ENCODE results near the gene AKT1S1.

Gene AKT1S1

DNA sequence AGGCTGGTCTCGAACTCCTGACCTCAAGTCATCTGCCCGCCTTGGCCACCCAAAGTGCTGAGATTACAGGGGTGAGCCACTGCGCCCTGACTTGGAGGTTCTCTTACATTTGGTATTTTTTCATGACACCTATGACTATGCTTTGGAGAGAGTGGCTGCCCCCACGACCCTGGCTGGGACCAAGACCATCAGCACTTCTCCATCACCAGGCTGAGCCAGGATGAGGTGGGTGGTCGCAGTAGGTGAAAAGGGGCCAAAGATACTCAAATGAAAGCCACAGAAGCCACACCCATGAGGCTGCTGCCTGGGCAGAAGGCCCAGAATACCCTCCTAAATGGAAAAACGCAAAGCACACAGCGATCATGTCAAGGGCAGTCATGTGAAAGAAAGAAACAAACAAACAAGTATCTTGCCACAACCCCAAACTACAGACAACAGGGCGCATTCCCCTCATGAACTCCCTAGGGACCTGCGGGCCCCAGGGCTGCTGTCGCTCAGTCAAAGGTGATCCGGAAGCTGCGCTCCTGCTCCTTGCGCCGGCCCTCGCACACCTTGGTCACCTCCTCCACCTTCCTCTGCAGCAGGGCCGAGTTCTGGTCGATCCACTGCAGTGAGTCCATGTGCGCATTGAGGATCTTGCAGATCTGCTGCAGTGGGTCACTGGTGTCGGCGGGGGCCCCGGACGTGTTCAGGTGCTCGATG, 30.7 kb upstream of the AKT1S1 start:
- no peak for DNase-seq

DNA sequence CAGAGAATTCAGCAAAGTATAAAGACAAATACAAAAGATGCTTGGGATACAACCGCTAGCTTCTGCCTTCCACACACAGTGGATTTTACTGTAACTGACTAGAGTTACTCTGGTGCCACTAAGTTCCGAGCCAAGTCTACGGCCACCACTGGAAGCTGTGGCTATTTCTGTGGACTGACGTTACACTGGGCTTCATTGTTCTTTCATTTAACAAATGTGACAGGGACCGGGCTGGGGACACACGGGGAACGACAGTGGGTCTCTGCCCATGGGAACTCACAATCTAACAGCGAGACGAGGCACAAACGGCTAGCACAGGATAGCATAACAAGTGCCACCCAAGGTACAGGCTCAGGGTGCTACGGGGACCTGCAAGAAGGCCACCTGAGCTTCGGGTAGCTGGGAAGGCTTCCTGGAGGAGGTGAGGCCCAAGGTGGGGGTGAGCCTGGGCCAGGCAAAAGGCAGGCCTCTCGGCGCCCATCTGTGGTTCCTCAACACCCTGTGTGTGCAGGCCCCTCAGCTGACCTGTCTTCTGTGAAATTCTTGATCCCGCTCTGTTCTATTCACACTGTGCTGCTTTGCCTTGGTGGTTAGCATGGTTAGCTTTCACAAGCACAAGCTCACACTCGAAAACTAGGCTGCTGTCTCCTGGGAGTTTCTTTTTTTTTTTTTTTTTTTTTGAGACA, 29.9 kb upstream of the AKT1S1 start:
- no peak for DNase-seq

DNA sequence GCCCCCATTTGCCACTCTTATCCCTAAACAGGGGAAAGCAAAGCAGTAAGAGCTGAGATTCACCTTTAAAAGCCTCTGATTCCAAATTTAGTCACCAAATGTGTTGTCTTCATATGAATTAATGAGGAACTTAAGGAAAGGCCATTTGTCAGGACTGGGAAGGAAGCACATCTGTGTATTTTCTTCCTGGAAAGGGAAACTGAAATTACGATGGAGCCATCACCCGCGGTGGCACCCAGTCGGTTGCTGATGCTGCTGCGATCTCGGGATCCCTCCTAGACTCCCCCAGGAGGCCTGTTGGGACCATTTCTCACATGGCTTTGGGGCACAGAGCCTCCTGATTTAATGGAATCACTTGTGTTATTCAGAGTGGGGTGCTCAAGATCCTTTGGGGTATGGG, 27.0 kb upstream of the AKT1S1 start:
- DNase-seq, result no peak

DNA sequence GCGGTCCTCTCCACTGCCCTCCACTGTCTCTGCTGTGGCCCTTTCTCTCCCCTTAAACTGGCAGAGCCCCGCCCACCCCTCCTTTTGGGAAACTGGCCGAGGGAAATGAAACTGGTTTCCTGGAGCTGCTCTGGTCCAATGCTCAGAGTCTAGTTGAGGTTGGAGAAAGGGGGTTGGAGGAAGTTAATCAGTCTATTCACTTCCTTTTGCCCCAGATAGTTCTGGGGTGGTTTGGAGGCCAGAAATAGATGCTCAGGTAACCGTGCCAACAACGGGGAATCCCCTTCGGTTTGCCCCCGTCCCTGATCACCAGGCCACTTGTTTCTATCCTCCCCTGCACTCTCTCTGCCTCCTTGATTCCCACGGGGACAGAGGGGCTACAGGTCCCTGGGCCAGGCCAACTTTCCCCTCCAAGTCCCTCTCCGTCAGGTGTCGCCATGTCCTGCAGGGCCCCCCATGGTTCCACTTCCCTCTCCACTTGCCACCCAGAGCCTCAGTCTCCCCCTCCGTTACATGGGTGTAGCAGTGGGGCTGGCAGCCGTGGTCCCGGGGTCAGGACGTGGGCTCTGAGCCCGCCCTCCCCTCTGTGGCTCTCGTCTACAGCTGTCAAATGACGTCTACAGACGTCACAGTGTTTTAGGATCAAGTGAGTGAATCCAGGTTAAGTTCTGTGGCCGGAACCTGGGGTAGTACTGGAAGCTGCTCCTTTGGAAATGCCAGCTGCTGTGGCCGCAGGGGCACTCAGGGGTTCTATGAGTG, 19.9 kb upstream of the AKT1S1 start, which contains the start of gene IL4I1:
IL4I1 (minus strand) TSS at position 25 of the 759 bp plus-strand sequence. CDS start 727 bp downstream, outside the sequence.
- DNase-seq, result no peak

DNA sequence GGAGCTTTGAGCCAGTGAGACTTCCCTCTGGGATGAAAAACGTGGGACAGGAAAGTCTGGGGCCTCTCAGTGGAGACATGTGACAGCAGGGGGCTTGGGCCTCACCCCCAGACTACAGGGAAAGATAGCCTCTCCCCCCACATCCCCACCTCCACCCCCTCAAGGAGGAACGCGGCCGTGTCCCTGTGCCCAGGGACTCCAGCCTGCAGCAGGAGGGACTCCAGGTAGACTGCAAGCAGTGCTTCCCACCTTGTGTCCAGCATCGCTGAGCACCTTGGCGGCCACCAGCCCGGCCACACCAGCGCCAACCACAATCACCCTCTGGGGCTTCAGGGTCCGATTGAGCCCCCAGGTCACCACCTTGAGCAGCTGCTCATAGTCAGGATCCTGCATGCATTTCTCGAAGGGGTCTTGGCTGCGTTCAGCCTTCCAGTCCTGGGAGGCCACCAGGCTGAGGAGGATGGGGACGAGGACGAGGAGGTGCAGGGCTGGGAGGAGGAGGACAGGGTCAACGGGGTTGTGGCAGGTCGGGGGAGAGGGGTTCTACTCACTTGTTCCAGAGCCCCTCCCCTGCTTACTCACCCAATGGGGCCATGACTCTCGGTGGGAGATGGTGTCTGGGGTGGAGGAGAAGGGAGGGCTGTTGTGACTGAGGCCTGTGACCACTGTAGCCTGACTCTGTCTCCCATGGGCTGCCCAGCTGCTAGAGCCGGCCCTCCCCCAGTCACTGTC, 18.6 kb upstream of the AKT1S1 start:
- no peak for DNase-seq

DNA sequence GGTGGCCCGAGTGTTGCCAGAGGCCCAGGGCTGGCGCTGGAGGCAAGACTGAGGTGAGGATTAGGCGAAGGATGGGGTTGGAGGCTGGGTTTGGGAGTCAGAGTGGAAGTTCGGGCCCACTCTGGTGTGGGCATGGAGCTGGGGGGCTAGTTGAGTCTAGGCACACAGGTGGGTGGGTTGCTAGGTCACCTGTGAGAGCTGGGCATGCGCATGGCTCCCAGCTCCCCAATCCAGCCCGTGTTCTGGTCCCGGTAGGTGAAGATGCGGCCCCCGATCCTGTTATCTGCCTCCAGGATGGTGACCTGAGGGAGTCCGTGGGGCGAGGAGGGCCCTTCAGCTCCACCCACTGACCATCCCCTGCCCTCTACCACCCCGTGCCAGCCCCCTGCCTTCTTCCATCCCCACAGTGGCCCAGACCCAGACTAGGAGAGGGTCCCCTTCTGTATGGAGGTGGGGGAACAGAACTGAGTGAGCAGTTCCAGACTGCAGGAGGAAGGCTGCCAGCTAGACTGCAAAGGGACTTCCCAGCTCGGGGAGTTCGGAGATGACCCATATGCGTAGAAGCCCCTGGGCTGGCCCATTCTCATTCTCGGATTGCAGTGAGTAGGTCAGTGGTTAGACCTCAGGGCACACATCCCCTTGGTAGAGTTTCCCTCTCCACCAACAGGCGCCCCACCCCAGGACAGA, 17.9 kb upstream of the AKT1S1 start:
- no peak for DNase-seq

DNA sequence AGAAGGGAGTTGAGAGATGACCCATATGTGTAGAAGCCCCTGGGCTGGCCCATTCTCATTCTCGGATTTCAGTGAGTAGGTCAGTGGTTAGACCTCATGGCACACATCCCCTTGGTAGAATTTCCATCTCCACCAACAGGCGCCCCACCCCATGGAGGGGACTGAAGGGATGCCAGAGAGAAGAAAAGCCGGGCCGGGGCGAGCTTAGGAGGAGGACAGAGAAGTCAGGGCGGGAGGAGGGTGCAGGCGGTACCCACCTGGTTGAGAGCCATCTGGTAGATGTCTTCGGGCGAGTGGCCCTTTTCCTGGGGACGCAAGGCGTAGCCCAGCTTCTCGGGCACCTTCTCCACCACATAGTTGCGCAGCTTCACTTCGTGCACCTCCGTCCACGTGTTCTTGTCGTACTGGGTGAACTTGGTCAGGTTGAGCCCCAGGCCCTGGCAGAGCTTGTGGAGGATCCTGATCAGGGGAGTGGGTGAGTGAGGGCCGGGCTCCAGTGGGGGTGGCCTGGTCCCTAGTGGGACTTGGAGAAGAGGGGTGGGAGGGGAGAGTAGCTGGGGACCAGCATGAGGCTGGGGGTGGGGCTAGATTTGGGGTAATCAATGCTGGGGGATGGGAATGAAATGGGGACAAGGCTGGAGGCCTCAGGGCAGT, 17.0 kb upstream of the AKT1S1 start:
- DNase-seq, result no peak

DNA sequence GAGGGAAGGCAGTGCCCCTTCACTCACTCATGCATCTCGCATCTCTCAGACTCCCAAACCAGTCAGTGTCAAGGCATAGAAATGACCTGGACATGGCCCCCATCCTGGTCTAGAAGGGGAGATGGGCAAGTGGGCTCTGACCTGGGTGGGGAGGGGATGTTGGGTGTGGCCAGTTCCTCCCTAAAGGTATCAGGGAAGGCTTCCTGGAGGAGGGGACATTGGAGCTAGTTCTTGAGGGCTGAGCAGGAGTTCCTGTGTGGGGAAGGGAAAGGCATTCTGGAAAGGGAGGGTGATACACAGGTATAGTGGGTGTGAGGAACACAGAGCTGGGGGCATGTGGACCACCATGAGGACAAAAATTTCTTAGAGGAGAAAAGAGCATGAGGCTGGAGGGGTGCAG, 15.6 kb upstream of the AKT1S1 start:
- no peak for DNase-seq

DNA sequence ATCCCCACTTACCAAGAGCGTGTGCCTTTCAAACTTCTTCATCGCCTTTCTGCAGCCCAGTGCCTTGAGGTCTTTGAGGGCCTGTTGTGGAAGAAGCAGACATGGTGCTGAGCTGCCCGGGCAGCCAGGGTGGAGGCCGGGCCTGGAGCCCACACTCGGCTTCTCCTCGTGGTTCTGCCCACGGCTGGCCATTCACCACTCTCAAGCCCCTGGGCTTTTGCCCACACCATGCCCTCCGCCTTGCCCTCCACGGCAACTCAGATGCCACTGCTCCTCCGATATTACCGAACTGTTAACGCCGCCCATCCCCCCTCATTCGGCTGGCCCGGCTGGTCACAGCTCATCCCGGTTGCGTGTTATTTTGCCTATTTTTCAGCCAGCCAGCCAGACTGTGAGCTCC, 14.2 kb upstream of the AKT1S1 start:
- DNase-seq, result no peak

DNA sequence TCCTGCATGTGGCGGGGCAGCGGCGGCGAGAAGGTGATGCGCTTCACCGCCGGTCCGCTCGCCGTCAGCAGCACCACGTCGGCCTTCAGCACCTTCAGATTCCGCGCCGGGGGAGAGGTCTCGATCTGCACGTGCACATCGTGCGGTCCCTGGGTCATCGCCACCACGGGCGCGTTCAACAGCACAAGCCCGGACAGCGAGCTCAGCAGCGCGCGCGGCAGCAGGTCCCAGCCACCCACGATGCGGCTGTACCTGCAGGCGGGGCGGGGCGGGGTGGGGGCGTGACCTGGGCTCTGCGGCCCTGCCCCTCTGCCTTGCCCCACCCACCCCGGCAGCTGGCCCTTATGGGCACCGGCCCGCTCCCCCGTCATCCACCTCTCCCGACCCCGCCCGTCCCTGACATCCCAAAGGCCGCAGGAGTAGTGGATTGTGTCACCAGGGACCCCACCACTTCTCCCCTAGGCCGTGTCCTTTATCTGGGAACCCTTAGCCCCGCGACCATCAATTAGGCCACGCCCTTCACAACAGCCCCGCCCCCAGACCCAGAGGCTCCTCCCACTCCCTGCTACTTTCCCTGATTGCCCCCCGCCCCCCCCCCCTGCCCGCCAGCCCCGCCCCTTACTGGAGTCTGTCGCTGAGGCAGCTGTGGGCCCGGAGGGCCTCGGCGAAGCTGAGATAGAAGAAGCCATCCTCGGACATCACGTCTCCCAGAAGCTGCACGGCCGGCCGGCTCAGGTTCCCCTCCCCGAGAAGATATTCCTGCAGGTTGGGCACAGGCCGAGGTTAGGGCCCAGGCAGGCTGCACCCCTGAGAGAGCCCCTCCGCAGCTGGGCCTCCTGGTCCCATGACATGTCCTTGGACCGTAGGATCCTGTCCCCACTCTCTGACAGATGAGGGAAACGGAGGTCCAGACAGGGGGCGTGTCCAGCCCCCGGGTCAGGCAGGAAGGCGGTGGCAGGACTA, 13.5 kb upstream of the AKT1S1 start:
- no peak for DNase-seq

DNA sequence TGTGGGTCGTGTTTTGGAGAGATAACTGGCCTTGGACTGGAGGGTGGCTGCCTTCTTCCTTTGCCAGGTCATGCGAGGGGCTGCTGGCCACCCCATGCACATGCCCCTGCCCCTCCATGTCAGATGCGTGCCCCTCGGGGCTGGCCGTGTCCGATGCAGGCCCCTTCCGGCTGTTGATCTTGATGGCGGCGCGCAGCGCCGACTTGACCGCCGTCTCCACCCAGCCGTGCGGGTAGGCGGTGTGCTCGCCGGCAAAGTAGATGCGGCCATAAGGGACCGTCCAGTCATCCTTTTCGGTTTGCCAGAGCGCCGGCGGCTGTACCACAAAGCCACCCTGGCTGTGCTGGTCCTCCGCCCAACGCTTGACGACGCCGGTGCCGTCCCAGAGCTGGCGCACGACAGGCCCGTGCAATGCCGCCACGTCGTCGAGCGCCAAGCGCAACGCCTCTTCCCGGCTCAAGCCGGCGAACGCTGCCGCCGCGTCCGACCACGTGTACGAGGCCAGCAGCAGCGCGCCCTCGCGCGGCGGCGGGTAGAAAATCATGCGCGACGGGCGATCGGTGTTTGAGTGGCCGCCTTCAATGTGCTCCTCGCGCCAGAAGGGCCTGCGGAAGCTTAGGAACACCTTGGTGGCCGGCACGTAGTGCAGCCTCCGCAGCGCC, 12.7 kb upstream of the AKT1S1 start:
- DNase-seq, result no peak

DNA sequence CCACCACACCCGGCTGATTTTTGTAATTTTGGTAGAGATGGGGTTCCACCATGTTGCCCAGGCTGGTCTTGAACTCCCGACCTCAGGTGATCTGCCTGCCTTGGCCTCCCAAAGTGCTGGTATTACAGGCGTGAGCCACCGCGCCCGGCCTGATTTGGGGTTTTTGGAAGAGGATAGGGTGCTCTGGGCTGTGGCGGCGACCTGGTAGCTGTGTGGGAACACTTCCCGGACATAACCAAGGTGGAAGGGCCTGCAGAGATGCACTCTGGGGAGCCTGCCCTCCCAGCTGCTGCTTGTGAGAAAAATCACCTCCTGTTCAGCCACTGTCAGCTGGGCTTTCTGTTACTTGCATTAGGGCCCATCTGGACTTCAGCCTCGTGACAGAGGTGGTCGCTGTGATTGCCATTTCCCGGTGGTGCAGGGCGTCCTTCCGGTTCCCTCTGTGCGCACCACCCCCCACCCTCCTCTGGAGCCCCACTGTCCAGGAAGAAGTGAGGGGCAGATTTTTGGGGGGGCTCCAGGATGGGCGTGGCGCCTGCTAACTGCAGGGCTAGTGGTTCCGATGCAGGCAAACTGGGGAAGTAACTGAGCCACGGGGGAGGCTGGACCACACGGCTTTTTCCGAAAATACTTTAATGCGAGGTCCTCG, 12.0 kb upstream of the AKT1S1 start:
- no peak for DNase-seq

DNA sequence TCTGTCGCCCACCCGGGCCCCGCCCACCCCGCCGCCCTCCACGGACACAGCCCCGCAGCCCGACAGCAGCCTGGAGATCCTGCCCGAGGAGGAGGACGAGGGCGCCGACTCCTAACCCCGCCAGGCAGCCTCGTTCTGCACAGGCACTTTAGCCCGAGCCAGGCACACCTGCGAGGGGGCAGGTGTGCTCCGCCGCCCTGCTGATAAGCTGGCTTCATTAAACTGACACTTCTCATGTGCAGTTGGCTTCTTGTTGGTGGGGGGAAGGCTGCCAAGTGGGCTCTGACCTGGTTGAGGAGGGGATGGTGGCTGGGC, 11.3 kb upstream of the AKT1S1 start:
- peak; percentile 19 for DNase-seq

DNA sequence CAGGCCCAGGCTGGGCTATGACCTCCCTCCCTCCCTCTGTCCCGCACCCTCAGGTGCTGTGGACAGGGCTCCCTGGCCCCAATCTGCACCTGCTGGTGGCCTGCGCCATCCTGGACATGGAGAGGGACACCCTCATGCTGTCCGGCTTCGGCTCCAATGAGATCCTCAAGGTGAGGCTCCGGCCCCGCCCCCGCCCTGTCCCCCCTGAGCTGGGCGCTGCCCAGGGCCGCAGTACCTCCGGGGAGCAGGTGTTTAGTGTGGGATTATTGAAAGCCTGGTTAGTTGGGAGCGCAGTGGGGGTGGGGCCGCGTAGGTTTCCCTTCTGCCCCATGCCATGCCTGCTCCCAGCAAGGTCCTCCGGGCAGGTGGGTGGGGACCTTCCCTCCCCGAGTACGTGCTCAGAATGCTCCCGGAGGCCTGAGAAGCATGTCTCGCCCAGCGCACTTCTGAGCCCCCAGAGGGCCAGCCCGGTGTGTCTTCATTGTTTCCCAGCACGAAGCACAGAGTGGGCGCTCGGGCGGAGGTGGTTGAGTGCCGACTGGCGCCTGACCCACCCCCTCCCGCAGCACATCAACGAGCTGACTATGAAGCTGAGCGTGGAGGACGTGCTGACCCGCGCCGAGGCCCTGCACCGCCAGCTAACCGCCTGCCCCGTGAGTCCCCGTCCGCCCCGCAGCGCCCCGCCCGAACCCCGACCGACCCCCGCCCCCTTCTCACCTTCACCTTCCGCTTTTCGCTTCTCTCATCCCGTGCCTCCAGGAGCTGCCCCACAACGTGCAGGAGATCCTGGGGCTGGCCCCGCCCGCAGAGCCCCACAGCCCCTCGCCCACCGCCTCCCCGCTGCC, 10.7 kb upstream of the AKT1S1 start:
- peak; percentile 62 for DNase-seq

DNA sequence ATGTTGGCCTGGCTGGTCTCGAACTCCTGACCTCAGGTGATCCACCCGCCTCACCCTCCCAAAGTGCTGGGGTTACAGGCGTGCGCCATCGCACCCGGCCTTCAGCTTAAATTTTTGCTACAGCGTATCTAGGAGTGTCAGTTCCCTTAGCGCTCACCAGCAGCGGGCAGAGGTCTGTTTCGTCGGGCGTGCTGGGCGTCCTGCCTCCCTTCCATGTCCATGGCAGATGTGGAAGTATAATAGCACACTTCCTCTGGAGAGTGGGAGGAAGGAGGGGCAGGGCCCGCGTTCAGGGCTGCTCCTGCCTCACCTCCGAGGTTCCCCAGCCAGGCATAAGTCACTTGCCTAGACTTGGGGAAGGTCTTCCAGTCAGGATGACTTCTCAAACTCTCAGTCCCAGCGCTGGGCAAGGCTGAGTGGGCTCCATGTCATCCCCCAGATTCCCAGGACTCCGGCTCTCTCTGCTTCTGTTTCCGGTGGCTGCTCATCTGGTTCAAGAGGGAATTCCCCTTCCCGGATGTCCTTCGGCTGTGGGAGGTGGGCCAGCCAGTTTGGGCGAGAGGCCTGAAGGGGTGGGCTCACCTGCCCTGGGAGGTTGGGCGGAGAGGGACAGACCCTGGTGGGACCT, 10.0 kb upstream of the AKT1S1 start:
- DNase-seq, result peak; percentile 44

DNA sequence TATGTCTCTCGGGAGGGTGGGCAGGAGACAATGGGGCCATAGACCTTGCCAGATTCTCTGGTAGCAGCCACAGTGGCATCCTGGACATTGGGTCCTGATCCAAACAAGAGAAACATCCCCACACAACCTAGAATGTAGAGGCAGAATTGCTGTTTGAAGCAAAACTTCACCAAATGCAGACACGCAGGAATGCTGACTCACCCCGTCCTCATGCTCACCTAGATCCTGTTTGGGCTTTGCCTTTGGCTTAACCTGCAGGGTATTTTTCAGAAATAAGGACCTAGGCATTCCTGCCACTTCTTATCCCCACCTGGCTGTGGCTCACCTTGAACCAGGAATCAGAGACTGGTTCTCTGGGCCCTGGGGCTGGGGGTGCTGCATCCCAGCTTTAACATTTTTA, 7.6 kb upstream of the AKT1S1 start:
- DNase-seq, result no peak

DNA sequence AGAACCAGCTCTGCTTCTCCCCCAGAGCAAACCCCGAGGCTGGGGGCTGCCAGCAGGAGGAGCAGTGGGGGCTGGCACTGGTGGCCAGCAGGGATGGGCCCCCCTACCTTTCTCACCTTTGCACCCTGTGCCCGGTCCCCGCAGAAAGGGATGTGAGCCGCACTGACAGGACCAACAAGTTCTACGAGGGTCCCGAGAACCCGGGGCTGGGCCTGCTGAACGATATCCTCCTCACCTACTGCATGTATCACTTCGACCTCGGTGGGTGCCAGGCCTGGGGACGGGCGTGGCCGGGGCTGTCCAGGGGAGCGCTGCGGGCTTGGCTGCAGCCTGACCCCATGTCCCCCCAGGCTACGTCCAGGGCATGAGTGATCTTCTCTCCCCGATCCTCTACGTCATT, 7.0 kb upstream of the AKT1S1 start:
- no peak for DNase-seq

DNA sequence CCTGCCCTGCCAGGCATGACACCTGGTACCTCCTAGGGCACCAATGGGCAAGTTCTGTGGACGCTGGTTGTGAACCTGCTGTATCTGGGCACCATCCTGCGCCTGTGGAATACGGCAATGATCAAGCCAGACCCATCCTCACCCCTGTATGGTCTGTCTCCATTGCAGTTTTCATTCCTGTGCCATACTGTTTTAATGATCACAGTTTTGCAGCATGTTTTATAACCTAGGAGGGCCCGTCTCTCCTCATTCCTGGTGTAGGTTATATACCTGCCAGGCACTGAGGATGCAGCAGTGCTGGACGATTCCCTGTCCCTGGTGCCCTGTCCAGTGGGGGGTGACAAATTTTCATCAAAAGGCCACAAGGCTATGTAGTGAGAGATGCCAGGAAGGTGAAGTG, 5.9 kb upstream of the AKT1S1 start:
- DNase-seq, result no peak

DNA sequence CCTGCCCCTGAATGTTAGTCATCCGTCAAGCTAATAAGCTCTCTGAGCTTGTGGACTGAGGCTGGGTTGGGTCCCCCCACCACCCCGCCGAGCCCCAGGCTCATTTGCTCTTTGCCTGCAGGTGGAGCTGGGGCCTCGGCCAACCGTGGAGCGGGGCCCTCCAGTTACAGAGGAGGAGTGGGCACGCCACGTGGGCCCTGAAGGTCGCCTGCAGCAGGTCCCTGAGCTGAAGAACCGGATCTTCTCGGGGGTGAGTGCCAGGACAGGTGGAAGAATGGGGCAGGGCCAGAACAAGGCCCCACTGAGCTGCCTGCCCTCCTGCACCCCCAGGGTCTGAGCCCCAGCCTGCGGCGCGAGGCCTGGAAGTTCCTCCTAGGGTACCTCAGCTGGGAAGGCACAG, 5.5 kb upstream of the AKT1S1 start:
- DNase-seq, result no peak

Measured in NCI-H510A treated with DMSO at 0.1 percent for 48 hours (cell line).